Fibroblast of skin of abdomen (primary cell): ENCODE data around the gene ATF5.

Source experiments
- DNase-seq: peaks from one replicate; pipeline ENCODE4 v3.0.0-alpha.2; 2013

The ATF5 gene

GRCh38 chr19:49894879-49895565 lies 34.0 kb upstream of the ATF5 start:
- DNase-seq: no peak

- DNase-seq: no peak
Observed at GRCh38 chr19:49895566-49896297, 33.3 kb upstream of the ATF5 start.

DNA sequence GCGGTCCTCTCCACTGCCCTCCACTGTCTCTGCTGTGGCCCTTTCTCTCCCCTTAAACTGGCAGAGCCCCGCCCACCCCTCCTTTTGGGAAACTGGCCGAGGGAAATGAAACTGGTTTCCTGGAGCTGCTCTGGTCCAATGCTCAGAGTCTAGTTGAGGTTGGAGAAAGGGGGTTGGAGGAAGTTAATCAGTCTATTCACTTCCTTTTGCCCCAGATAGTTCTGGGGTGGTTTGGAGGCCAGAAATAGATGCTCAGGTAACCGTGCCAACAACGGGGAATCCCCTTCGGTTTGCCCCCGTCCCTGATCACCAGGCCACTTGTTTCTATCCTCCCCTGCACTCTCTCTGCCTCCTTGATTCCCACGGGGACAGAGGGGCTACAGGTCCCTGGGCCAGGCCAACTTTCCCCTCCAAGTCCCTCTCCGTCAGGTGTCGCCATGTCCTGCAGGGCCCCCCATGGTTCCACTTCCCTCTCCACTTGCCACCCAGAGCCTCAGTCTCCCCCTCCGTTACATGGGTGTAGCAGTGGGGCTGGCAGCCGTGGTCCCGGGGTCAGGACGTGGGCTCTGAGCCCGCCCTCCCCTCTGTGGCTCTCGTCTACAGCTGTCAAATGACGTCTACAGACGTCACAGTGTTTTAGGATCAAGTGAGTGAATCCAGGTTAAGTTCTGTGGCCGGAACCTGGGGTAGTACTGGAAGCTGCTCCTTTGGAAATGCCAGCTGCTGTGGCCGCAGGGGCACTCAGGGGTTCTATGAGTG lies 32.0 kb upstream of the ATF5 start, which contains the start of gene IL4I1:
TSS of gene IL4I1 (minus strand) at position 25 of the 759 bp plus-strand sequence. CDS start 727 bp downstream, outside the sequence.
- DNase-seq: peak; percentile 28

- no peak for DNase-seq
Observed at GRCh38 chr19:49904136-49904535, 24.9 kb upstream of the ATF5 start.

DNA sequence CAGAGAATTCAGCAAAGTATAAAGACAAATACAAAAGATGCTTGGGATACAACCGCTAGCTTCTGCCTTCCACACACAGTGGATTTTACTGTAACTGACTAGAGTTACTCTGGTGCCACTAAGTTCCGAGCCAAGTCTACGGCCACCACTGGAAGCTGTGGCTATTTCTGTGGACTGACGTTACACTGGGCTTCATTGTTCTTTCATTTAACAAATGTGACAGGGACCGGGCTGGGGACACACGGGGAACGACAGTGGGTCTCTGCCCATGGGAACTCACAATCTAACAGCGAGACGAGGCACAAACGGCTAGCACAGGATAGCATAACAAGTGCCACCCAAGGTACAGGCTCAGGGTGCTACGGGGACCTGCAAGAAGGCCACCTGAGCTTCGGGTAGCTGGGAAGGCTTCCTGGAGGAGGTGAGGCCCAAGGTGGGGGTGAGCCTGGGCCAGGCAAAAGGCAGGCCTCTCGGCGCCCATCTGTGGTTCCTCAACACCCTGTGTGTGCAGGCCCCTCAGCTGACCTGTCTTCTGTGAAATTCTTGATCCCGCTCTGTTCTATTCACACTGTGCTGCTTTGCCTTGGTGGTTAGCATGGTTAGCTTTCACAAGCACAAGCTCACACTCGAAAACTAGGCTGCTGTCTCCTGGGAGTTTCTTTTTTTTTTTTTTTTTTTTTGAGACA lies 22.0 kb upstream of the ATF5 start:
- DNase-seq: no peak

DNA sequence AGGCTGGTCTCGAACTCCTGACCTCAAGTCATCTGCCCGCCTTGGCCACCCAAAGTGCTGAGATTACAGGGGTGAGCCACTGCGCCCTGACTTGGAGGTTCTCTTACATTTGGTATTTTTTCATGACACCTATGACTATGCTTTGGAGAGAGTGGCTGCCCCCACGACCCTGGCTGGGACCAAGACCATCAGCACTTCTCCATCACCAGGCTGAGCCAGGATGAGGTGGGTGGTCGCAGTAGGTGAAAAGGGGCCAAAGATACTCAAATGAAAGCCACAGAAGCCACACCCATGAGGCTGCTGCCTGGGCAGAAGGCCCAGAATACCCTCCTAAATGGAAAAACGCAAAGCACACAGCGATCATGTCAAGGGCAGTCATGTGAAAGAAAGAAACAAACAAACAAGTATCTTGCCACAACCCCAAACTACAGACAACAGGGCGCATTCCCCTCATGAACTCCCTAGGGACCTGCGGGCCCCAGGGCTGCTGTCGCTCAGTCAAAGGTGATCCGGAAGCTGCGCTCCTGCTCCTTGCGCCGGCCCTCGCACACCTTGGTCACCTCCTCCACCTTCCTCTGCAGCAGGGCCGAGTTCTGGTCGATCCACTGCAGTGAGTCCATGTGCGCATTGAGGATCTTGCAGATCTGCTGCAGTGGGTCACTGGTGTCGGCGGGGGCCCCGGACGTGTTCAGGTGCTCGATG lies 21.1 kb upstream of the ATF5 start:
- DNase-seq: no peak

- DNase-seq: no peak
Observed at GRCh38 chr19:49908480-49909420, 20.3 kb upstream of the ATF5 start.

DNA sequence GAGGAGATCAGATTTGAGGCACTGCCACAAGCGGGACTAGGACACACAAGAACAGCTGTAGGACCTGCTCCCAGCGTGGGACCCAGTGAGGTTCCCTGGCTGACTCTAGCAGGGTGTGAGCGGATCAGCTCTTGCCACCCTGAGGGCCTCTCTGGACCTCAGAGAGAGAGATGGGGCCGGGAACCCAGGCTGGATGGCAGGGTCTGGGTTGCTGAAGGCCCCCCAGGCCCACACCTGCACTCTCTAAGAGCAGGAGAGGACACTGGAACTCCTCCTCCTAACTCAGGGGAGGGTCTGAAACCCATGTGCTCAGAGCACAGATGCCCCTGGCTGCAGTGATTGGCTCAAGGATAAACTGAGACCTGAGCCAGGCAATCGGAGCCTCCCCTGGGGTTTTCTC lies 18.8 kb upstream of the ATF5 start:
- no peak for DNase-seq

- no peak for DNase-seq
Observed at GRCh38 chr19:49911381-49912145, 17.4 kb upstream of the ATF5 start.

DNA sequence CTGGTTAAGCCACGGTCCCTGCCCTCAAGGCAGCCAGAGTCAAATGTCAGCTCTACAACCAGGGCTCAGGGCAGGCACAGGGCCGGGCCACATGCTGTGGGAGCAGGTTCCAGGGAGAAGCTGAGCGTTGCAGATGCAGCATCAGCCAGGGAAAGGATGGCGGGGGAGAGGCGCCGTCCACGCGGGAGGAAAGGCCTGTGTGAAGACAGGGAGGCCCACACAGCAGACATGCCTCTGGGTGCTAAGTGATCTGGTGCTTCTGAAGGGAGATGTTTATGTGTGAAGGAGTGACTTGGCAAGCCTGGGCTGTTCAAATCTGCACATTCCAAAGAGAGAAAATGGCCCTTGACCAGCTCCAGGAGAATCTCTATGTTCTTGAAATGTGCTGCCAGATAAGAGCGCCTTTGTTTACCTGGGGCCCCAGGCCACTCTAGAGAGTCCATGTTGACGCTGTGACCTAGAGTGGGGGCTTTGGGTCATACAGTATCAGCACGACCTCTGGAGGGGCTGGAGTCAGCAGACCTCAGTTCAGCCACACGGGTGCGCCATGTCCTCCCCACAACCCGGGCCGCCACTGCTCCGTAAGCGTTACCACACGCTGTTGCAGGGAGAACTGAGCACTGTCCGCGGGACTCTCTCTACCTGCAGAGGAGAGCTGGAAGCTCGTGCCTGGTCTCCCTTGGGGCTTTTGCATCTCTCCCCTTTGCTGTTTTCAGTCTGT lies 15.9 kb upstream of the ATF5 start:
- DNase-seq: no peak

DNA sequence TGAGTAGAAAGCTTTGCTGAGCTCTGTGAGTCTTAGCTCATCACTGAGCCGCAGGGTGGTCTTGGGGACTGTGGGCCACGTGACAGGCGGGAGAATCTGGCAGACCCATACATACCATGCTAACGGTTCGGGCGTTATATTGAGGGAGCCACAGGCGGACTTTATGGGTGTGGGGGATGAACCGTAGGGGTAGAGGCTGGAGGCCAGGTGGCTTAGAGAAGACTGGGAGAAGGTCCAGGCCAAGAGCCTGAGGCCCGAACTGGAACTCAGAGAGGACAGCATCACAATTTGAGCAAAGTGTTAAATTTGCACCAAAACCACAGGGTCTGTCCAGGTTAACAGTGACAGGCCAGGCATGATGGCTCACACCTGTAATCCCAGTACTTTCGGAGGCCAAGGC lies 15.3 kb upstream of the ATF5 start:
- no peak for DNase-seq

- no peak for DNase-seq
Observed at GRCh38 chr19:49915271-49915670, 13.7 kb upstream of the ATF5 start.

DNA sequence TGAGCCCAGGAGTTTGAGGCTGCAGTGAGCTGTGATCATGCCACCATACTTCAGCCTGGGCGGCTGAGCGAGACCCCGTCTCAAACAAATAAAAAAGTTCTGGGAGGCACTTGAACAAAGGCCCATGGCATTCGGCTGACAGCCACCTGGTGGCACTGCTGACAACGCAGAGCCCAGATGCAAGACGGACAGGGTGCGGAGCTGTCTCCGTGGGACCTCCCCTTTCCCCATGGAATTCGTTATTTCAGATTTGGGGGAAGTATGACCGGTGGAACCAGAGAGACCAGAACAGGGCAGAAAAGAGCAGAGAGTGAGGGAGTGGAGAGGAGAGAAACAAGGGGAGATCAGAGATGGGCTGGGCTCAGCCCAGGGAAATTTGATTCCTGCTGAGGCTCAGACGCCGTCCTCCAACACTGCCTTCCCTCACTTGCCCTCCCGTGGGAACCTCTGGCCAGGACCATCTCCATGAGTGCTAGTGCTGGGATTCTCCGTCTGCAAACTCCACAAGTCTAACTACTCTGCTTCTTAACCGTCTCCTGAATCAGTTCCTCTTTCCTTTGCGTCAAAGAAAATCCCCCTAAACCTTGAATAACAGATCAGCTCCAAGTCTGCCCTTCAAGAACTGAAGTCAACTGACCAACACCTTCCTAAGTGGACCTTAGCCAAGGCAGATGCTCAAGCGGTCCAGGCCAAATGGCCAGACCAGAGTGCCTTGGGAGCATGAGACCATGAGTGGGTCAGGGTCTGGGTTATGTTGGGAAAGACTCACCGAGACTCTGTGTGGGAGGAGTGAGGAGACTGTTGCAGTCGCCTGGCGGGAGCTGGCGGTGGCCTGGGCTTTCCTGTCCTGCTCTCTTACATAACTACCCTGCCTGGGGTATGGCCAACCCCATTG lies 11.9 kb upstream of the ATF5 start:
- no peak for DNase-seq

GRCh38 chr19:49918089-49918488 lies 10.9 kb upstream of the ATF5 start:
- DNase-seq: no peak

DNA sequence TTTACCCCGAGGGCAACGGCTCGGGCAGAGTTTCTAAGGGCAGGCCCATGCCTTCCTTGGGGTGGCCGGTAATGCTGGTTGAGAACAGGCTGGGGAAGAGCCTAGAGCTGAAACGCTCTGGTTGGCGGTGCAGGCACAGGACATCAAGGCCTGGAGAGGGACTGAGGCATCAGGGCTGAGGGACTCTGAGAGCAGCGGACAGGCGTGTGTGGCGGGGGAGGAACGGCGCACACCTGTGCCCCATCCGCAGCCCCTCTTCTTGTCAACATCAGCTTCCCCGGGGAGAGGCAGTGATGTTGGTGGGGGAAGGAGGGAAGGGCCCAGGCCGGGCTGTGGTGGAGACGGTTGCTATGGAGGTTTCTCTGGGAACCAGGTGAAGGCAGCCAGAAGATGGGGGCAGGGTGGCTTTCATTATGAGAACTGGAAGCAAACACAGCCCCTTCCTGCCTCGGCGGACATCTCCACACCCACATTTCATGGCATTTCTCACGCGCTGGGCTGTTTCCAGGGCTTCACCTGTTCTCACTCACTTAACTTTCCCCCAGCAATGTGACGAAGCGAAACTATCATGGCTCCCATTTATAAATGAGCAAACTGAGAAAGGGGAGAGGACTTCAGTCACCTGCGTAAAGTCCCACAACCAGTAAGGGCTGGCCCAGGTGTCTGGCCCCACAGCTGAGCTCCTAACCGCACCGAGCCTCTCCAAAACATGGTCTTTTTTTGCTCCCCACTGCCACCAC lies 8.2 kb upstream of the ATF5 start:
- DNase-seq: no peak

- peak; percentile 67 for DNase-seq
Observed at GRCh38 chr19:49921871-49922795, 6.9 kb upstream of the ATF5 start.
